HG03045 (cell line): ENCODE data around the gene GINS2.

Experiments used
- ATAC-seq: cut with Tn5 transposase; IDR thresholded peaks from one replicate; pipeline ENCODE4 v1.9.1; 2021; ENCODE audit warnings: mild to moderate bottlenecking, moderate library complexity; ENCODE audit not compliant: unreplicated experiment

GINS2 gene

DNA sequence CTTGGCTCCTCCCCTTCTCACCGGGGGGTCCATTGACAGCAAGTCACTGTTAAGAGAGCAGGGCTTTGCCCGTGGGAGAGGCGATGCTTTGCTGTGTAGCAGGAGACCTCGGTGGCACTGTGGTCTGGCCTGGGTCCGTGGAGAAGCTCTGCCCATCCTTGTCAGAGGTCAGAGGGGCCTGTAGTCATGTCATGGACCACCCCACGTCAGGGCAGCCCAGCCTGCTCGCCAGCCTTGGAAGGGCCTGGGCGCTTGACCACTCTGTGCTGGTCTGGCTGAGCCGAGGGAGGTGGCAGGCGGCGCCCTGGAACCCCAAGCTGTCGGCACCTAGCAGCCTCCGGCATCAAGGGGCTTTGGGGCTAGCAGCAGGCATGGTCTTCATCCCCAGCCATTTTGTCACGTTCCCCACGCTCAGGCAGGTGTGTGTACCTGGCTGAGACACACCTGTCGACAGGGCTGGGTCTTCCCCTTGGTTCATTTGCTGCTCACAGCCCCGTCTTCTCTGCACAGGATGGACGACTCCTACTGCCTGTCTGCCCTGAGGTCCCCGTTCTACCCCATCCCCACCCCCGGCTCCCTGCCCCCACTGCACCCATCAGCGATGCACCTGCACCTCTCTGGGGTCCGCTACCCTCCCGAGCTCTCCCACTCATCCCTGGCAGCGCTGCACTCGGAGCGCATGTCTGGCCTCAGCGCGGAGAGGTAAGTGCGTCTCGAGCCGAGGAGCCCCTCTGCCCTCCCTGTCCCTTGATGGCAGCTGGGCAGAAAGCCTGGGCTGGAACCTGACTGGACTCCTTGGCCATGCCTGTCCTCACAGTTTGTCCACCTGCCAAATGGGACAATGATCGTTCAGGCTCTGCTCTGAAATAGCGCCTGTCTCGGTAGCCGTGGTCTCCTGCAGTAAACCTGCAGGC, 33.3 kb downstream of the GINS2 start:
- ATAC-seq = no peak

DNA sequence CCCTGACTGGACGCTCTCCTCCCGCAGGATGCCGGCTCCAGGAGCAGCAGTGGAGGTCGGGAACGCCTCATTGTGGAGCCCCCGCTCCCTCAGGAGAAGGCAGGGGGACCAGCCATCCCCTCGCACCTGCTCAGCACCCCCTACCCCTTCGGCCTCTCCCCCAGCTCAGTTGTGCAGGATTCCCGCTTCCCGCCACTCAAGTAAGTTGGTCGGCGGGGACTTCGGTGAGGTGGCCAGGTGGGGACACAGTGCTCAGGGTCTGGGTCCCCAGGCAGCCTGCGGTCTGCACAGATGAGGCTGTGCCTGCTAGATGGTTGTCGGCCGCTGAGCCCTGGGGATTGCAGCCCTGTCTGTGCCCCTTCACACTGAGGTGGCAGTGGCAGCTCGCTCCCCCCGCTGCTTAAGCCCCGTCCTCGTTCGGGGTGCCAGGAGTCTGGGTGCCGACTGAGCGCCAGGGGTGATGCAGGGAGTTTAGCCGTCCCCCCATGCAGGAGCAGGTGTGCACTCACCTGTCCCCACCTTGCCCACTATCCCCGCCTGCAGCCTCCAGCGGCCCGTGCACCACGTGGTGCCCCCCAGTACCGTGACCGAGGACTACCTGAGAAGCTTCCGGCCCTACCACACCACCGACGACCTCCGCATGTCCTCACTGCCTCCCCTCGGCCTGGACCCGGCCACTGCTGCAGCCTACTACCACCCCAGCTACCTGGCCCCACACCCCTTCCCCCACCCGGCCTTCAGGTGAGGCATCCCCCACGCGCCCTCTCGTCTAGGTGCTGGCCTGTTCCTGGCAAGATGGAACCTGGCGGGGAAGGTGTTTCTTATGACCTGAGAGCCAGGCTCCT, 34.3 kb downstream of the GINS2 start:
- no peak for ATAC-seq

GRCh38 chr16:85653290-85653891, 35.4 kb downstream of the GINS2 start:
- ATAC-seq = no peak

DNA sequence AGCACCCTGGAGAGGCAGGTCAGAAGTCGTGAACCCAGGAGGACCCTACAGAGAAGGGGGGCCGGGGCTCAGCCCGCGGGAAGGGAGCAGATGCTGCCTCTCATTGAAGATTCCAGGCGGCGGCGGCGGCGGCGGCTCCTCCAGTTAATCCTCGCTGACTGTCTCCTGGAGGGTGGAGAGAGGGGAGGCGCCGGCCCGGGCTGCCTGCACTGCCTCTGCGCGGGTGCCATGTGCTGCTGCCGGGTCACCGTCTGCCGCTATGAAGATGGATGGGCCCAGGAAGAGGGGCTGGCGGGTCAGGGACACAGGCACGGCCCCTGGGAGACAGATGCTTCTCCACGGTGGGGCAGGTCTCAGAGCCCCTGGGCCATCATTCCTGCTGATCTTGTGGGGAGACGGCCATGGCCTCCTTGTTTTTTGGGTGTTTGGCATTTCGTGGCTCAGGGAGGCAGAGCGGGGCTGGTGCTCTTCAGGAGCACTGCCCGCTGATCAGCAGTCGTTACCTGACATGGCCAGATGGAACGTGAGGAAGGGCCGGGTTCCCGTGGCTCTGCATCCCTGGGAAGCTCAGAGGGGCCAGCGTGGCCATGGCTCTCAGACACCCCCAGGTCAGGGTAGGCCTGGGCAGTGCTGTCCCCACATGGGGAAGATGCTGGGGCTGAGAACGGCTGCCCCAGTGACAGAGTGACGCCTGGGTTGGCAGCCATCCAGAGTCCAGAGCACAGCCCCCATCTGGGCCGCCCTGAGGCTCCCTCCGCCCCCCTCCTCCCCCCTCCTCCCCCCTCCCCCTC, 36.1 kb downstream of the GINS2 start:
- no peak for ATAC-seq

- ATAC-seq = no peak
Measured at GRCh38 chr16:85651629-85652430, 36.9 kb downstream of the GINS2 start.

- ATAC-seq = no peak
Measured at GRCh38 chr16:85650844-85651628, 37.7 kb downstream of the GINS2 start.

GRCh38 chr16:85650135-85650843, 38.5 kb downstream of the GINS2 start:
- no peak for ATAC-seq

- ATAC-seq = no peak
Measured at GRCh38 chr16:85649411-85650134, 39.2 kb downstream of the GINS2 start.

DNA sequence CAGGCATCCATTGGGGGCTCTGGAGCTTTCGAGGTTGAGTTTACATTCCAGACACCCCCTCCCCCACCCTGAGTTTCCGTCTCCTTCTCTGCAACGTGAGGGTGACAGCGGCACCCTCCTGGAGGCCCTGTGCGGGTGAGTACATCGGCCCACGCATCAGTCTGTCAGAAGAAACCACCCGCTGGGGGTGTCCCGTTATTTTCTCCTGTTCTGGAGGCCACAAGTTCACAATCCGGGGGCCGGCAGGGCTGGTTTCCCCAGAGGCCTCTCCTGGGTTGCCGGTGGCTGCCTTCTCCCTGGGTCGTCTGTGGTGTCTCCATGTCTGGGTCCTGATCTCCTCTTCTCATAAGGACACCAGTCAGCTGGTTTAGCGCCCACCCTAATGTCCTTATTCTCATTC, 39.9 kb downstream of the GINS2 start:
- no peak for ATAC-seq

- no peak for ATAC-seq
Measured at GRCh38 chr16:85648070-85648714, 40.6 kb downstream of the GINS2 start.

DNA sequence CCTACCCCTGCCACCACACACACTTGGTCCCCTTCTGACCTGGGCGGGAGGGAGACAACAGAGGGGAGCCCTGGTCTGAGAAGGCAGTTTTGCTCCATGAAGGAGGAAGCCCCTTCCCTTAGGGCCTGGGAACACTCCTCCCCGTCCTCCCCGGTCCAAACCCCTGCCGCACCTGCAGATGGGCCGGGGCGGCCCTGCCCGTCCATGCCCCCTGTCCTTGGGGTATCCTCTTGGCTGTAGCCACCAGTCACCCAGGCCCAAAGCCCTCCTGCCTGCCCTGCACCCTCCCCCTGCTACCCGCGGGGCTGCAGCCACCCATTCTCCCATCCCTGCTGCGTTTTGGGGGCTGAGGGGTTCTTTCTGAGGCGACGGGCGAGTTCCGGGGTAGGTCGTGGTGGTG, 41.8 kb downstream of the GINS2 start:
- no peak for ATAC-seq

DNA sequence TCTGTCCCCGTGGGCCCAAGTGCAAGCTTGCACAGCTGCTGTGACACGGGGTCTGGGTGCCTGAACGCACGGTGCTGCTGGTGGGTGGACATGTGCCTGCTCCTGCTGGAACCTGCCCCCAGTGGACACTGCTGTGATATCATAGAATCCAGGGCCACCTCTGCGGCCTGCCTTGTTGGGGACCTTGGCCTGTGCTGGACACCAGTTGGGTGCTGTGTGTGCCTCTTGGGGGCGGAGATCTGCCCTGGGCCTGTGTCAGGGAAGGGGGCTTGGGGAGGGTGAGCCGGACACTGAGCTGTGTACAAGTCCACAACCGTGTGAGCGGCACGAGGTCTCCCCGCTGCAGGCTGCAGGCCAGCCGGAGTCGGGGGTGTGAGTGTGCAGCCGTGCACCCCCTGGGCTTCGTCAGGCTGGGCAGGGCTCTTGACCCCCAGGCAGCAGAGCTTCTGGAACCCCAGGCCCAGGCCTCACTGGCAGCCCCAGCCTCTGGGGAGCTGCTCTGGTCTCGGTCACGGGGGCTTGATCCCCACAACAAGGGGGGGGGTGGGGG, 42.3 kb downstream of the GINS2 start:
- no peak for ATAC-seq

DNA sequence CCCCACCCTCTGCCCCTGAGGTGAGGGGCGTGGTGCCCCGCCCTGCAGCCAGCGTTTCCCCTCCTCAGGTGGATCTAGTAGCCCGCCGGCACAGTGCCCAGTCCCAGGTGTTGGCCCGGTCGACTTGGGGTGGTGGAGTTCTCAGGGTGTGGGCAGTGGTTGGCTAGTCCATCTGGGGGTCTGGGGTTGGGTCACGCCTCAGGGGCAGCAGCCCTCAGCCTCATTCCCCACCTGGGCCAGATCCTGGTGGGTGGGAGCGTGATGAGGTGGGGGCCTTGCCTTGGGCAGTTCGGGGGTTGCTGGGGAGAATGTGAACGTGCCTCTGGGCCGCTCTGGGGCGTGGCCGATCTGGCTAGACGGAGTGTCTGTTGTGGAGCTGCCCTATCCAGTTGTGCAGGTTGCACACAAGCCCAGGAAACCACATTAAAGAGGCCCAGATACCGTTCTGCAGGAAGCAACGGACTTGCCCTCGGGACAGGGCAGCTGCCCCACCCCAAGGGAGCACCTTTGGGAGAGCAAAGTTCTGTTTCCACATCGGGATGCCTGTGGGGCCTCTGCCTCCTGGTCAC, 43.6 kb downstream of the GINS2 start:
- no peak for ATAC-seq

- no peak for ATAC-seq
Measured at GRCh38 chr16:85644093-85644712, 44.6 kb downstream of the GINS2 start.

DNA sequence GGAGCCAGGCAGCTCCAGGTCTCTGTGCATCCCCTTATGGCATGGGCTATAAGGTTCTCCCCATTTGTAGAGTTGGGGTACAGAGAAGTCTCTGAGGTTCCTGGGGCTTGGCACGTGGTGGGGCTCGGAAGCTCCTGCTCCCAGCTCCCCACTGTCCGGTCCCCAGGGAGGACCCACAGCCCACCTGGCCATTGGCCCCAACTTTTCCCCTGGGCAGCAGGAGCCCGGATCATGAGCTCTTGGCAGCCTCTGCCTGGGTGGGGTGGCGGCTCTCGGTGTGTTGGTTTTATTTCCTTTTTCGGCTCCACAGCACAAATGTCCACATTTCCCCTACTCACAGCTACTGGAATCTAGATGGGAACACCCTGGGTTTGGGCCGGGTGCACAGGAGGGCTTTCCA, 45.1 kb downstream of the GINS2 start:
- ATAC-seq = no peak

- no peak for ATAC-seq
Measured at GRCh38 chr16:85642762-85643358, 45.9 kb downstream of the GINS2 start.
